Chondrocyte (in vitro differentiated cells): ENCODE data around the gene SMIM22. TPM values are rescaled to one million over a fixed set of nuclear protein-coding genes. Genes with fewer than 3 reads are reported as not detected.

ENCODE experiments used
- DNase-seq: peaks from one replicate; pipeline ENCODE4 v3.0.0; 2021; ENCODE audit warnings: mixed read lengths, low spot score
- H3K27ac Mint-ChIP-seq: one replicate; pipeline ENCODE4 v1.8.0; 2021; ENCODE audit warnings: mild to moderate bottlenecking, moderate library complexity, mixed read lengths; ENCODE audit not compliant: unreplicated experiment
- H3K27me3 Mint-ChIP-seq: 2 replicates; pipeline ENCODE4 v1.8.0; 2021; ENCODE audit warnings: low read depth, mixed read lengths
- H3K36me3 Mint-ChIP-seq: 2 replicates; pipeline ENCODE4 v1.8.0; 2021; ENCODE audit warnings: low read depth, mixed read lengths
- H3K4me1 Mint-ChIP-seq: 2 replicates; pipeline ENCODE4 v1.8.0; 2021; ENCODE audit warnings: low read depth, mild to moderate bottlenecking, mixed read lengths
- H3K4me3 Mint-ChIP-seq: one replicate; pipeline ENCODE4 v1.8.0; 2021; ENCODE audit warnings: mild to moderate bottlenecking, moderate library complexity, mixed read lengths; ENCODE audit not compliant: unreplicated experiment
- H3K9me3 Mint-ChIP-seq: 2 replicates; pipeline ENCODE4 v1.8.0; 2021; ENCODE audit warnings: low read depth, mixed read lengths
- long read RNA-seq: library from polyadenylated mRNA; stranded (forward); transcript quantifications from one replicate; pipeline ENCODE4 v2.0.0, GENCODE V29; 2021
- total RNA-seq: library from RNA; stranded (reverse); gene quantifications from 3 replicates; pipeline ENCODE4 v1.2.1, GENCODE V29; 2021
- TF ChIP-seq, protein P1 (sequence below): fragments of 200-600 bp; sonication (generic); IDR thresholded peaks from 2 replicates; pipeline ENCODE4 v1.5.0; 2021; ENCODE audit warnings: antibody characterized with exemption, mild to moderate bottlenecking, moderate library complexity

Gene SMIM22, protein sequence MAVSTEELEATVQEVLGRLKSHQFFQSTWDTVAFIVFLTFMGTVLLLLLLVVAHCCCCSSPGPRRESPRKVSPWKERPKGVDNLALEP
- total RNA-seq: not detected in 3 replicates
- long read RNA-seq: 0 reads

DNA sequence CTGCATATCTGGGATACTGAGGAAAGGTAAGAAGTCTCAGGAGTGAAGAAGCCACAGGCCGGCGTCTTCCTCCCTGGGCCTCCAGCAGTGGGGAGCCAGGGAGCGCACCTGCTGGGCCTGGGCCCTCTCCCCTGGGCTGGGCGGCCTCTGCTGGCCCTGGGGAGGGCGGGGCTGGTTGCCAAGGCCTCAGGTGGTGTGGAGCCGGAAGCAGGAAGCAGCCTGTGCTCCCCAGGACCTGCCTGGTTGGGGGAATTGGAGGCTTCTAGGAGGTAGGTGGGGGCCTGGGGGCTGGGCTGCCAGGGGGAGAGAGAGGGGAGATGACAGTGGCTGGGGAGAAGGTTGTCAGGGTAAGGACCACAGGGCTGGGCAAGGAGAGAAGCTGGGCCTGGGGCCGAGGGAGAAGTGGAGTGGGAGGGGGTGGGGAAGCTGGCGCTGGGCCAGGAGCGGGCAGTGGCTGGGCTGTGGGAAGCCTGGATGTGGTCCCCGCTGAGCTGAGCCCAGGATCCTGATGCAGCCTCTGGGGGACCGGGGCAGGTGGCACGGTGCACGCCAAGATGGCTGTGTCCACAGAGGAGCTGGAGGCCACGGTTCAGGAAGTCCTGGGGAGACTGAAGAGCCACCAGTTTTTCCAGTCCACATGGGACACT, at the start of gene SMIM22:
TSS of gene SMIM22 (plus strand) at position 189 of the 647 bp plus-strand sequence. CDS start at position 555, 366 bp downstream.
- Mint-ChIP-seq H3K4me1 (no peaks in the 10 kb centered on the region), H3K27ac (no peak within 1 kb of the TSS), H3K36me3 (peaks cover 6% of the 10 kb centered on the region), H3K9me3 (no peaks in the 10 kb centered on the region), H3K4me3 (no peak within 1 kb of the TSS), H3K27me3 (no peaks in the 10 kb centered on the region)
- TF ChIP-seq, protein P1, sequence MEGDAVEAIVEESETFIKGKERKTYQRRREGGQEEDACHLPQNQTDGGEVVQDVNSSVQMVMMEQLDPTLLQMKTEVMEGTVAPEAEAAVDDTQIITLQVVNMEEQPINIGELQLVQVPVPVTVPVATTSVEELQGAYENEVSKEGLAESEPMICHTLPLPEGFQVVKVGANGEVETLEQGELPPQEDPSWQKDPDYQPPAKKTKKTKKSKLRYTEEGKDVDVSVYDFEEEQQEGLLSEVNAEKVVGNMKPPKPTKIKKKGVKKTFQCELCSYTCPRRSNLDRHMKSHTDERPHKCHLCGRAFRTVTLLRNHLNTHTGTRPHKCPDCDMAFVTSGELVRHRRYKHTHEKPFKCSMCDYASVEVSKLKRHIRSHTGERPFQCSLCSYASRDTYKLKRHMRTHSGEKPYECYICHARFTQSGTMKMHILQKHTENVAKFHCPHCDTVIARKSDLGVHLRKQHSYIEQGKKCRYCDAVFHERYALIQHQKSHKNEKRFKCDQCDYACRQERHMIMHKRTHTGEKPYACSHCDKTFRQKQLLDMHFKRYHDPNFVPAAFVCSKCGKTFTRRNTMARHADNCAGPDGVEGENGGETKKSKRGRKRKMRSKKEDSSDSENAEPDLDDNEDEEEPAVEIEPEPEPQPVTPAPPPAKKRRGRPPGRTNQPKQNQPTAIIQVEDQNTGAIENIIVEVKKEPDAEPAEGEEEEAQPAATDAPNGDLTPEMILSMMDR: no peak
- no peak for DNase-seq

DNA sequence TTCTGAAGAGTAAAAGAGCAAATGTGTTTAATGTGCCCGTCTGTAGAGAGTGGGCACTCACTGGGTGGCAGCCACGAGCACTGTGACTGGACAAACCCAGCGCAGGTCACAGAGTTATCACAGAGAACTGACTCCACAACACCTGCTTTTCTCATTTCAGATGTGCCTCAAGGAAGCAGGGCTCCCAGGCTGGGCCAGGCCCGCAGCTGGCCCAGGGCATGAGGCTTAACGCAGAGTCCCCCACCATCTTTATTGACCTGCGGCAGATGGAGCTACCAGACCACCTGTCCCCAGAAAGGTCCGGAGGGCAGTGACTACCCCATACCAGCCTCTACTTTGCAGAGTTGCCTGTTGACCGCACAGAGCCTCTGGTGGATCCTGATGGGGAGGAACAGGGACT, 49.0 kb upstream of the SMIM22 start:
- H3K27me3 Mint-ChIP-seq: no peaks in the 10 kb centered on the region
- H3K36me3 Mint-ChIP-seq: peaks cover 2% of the 10 kb centered on the region
- no peak for DNase-seq
- H3K4me1 Mint-ChIP-seq: no peaks in the 10 kb centered on the region
- no peak overlapping the region for H3K4me3 Mint-ChIP-seq
- TF ChIP-seq, protein P1: no peak
- no peak overlapping the region for H3K27ac Mint-ChIP-seq
- no peaks in the 10 kb centered on the region for H3K9me3 Mint-ChIP-seq

DNA sequence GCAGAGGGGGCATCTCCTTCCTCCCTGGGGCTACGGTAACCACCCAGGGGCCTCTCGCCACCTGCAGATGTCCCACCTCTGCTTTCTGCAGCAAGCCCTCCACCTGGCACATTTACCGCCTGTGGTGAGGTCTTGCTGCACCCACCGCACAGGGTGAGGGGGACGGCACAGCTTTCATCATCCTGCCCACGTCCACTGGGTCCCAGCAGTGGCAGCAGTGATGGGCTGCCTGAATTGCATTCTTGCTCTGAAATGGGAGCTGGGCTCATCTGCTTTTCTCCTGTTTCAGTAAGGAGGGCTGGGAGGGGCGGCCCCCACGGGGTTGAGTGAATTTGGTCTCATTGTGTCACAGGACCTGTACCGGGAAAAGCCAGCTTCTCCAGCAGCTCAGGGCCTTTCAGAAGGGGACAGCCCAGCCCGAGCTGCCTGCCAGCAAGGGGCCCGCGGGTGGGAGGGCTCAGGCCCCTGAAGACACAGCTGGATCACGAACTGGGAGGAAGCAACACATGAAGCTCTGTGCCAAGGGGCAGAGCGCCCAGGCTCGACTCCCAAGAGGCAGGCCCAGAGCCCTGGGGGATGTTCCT, 48.1 kb upstream of the SMIM22 start:
- DNase-seq: no peak
- TF ChIP-seq, protein P1: no peak
- Mint-ChIP-seq H3K36me3 (peaks cover 2% of the 10 kb centered on the region), H3K27ac (no peak overlapping the region), H3K27me3 (no peaks in the 10 kb centered on the region), H3K4me1 (no peaks in the 10 kb centered on the region), H3K4me3 (no peak overlapping the region), H3K9me3 (no peaks in the 10 kb centered on the region)

DNA sequence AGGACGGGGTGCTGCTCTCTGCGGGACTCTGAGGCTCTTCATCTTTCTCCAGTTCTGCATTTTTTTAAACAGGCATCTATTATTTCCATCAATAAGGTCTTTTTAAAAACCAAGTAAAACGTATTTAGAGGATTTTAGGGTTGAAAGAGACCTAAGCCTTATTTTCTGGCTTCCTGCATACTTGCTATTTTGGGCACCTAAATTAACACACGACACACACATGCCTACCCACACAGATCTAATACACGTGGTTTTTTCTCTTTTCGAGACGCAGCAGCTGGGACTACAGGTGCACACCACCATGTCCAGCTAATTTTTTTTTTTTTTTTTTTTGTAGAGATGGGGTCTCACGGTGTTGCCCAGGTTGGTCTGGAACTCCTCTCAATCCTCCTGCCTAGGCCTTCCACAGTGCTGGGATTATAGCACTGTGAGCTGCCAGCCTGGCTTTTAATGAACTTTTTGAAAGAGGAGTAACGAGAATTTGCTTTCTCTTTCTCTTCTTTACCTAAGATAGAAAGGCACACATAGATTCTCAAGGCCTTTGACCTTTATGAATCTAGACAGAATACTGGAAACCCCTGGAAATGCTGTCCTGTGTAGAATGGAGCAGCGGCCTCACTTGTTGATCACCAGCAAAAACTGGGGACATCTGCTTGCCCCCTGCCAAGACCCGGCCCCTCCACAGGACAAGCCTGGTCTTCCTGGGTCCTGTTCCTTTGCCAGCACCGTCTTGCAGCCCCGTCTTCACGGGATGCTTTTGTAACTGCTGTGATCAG, 47.1 kb upstream of the SMIM22 start:
- Mint-ChIP-seq H3K9me3 (no peaks in the 10 kb centered on the region), H3K4me3 (no peak overlapping the region)

More for the DNA sequence above, 47.1 kb upstream of the SMIM22 start:
- Mint-ChIP-seq H3K36me3 (peaks cover 2% of the 10 kb centered on the region), H3K4me1 (no peaks in the 10 kb centered on the region), H3K27ac (no peak overlapping the region), H3K27me3 (no peaks in the 10 kb centered on the region)
- no peak for DNase-seq
- TF ChIP-seq, protein P1: no peak
